ENCODE results near the gene IGDCC3.

DNA sequence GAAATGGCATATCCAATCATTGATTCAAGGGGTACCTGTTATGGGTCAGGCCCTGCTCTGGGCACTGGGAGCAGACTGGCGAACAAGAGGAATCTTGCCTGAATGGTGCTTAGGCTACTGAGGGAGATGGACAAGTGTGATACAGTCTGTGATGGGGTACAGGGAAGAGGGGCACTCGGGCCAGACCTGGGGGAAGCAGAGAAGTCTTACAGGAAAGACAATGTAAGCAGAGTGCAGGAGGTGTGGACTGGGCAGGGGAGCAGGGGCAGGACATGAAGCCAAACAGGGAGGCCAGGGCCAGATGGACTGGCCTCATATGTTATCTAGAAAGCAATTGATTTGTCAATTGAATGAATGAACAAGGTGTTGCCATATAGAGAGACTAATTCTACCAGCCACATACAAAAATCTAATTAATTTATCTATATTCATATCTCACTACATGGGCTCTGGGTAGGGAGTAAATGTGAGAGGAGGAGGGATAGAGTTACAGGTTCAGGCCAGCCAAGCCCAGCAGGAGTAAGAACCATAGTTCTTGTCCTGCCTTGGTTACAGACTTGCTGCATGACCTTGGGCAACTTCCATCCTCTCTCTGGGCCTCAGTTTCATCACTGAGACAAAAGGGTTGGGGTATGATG lies 48.5 kb upstream of the IGDCC3 start:
- no peak for TF ChIP-seq CTCF (IDR thresholded peaks at IDR 0.05)
- TF ChIP-seq ZFX (IDR thresholded peaks at IDR 0.05; ENCODE audit: borderline replicate concordance): no peak

All from 22Rv1 (cell line).